Esophagus squamous epithelium (tissue), 4 donors: ENCODE results near the gene ADI1.

Source experiments
- POLR2A ChIP-seq, 4 donors: fragments of 450-650 bp; IDR thresholded peaks; one replicate each; pipeline ENCODE4 v1.6.1; 2017; ENCODE audit warnings: antibody characterized with exemption in 4 of 4, mild to moderate bottlenecking in 4 of 4, moderate library complexity in 3 of 4
- TF ChIP-seq, protein P1 (sequence below), 6 experiments: fragments of 450-650 bp in 4 of 6; fragments of 200-600 bp in 2 of 6; sonication (generic) in 2 of 6; IDR thresholded peaks; one replicate each; pipeline ENCODE4 v1.5.1; 2016 to 2019; ENCODE audit warnings: antibody characterized with exemption in 6 of 6, mild to moderate bottlenecking in 4 of 6, moderate library complexity in 4 of 6

DNA sequence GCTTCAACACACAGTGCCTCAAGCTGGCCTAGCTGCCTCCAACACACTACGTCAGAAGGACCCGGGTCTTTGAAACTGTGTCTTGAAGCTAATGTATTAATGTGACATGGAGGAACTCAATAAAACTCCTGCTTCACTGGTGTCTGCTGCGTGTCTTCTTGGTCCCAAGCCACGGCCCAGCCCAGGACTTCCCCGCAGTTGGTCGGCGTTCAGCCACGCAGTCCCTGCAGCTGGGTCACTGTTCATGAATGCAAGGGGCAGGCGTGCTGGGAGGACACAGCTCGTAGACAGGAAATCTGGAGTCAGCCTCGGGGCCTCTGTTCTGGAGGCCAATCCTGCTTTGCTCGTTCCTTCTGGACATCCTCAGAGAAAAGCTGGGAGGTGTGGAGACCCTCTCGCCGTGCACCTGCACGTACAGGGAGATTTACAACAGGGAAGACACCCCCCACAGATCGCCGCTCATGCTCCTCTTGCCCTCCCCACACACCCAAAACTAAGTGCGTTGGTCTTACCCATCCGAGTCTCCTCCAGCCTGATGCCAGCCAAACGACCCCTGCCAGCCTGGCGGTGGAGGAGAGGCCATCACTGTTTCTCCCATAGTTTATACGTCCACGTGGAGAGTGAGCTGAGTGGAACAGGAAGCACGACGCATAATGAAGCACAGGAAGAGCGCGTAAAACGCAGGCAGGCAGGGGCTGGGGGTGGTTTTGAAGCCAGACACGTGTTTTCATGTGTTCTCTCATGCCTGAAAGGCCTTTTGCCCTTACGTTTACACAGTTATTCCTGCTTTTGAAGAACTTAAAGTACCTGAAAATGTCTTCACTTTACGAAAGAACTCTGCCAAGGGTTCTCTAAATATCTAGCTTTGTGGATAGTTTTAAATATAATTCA is 39.7 kb downstream of the ADI1 start:
- TF ChIP-seq, protein P1, sequence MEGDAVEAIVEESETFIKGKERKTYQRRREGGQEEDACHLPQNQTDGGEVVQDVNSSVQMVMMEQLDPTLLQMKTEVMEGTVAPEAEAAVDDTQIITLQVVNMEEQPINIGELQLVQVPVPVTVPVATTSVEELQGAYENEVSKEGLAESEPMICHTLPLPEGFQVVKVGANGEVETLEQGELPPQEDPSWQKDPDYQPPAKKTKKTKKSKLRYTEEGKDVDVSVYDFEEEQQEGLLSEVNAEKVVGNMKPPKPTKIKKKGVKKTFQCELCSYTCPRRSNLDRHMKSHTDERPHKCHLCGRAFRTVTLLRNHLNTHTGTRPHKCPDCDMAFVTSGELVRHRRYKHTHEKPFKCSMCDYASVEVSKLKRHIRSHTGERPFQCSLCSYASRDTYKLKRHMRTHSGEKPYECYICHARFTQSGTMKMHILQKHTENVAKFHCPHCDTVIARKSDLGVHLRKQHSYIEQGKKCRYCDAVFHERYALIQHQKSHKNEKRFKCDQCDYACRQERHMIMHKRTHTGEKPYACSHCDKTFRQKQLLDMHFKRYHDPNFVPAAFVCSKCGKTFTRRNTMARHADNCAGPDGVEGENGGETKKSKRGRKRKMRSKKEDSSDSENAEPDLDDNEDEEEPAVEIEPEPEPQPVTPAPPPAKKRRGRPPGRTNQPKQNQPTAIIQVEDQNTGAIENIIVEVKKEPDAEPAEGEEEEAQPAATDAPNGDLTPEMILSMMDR (IDR thresholded peaks at IDR 0.05) = no peak
- TF ChIP-seq POLR2A (IDR thresholded peaks at IDR 0.05) = no peak
